GM12864 (cell line): Measurements from ENCODE around the gene MAP1S.
A peak's percentile ranks its signal among the peaks of the same experiment; 100 is the strongest.

Experiments used
- DNase-seq: peaks from one replicate; pipeline ENCODE4 v3.0.0-alpha.2; 2011; ENCODE audit warnings: low read depth
- H3K4me3 ChIP-seq: 2 replicates; pipeline ENCODE4 v1.5.1; 2011; ENCODE audit warnings: mild to moderate bottlenecking, low read depth, low read length, control low read depth
- CTCF ChIP-seq: IDR thresholded peaks from 2 replicates; pipeline ENCODE4 v1.5.1; 2011; ENCODE audit warnings: low read depth, mild to moderate bottlenecking, moderate library complexity, low read length, control low read depth, inconsistent platforms; ENCODE audit errors: missing control alignments

Gene MAP1S, protein sequence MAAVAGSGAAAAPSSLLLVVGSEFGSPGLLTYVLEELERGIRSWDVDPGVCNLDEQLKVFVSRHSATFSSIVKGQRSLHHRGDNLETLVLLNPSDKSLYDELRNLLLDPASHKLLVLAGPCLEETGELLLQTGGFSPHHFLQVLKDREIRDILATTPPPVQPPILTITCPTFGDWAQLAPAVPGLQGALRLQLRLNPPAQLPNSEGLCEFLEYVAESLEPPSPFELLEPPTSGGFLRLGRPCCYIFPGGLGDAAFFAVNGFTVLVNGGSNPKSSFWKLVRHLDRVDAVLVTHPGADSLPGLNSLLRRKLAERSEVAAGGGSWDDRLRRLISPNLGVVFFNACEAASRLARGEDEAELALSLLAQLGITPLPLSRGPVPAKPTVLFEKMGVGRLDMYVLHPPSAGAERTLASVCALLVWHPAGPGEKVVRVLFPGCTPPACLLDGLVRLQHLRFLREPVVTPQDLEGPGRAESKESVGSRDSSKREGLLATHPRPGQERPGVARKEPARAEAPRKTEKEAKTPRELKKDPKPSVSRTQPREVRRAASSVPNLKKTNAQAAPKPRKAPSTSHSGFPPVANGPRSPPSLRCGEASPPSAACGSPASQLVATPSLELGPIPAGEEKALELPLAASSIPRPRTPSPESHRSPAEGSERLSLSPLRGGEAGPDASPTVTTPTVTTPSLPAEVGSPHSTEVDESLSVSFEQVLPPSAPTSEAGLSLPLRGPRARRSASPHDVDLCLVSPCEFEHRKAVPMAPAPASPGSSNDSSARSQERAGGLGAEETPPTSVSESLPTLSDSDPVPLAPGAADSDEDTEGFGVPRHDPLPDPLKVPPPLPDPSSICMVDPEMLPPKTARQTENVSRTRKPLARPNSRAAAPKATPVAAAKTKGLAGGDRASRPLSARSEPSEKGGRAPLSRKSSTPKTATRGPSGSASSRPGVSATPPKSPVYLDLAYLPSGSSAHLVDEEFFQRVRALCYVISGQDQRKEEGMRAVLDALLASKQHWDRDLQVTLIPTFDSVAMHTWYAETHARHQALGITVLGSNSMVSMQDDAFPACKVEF

DNA sequence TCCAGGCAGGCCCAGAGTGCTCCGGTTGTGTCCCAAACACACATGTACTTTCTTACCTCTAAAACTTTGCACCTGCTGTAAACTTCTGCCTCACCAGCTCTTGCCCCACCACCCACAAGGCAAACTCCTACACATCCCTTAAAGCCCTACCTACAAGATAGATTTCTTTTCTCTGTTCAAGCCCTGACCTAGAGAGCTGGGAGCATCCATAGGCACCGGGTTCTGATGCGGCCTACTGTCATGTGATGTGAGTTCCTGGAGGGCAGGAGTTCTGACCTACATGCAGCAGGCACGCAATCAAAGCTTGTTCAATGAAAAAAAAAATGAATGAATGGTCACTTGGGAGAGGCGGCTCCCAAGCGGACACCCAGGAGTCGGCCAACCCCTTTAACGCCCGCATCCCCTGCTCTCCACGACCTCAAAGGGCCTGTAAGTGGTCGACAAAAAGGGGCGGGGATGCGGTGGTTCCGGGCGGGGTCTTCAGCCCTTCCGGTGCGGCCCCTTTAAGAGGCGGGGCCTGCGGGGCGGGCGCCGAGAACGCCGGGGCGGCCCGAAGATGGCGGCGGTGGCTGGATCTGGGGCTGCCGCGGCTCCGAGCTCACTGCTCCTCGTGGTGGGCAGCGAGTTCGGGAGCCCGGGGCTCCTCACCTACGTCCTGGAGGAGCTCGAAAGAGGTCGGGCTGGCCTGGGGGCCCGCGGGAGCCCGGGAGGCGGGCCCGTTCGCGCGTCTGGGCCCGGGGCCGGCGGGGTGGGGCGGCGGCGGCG is at the start of gene MAP1S:
TSS of gene MAP1S (plus strand) at position 534 of the 765 bp plus-strand sequence. CDS start at position 557, 23 bp downstream.
- peak within 1 kb of the TSS; percentile 98 for H3K4me3 ChIP-seq
- no peak for DNase-seq
- TF ChIP-seq CTCF: no peak

- no peak overlapping the region for H3K4me3 ChIP-seq
- TF ChIP-seq CTCF: no peak
- DNase-seq: peak; percentile 25
These were observed 47.4 kb upstream of the MAP1S start for GRCh38 chr19:17671906-17672305.

GRCh38 chr19:17673937-17674799 is 45.1 kb upstream of the MAP1S start:
- DNase-seq: no peak
- TF ChIP-seq CTCF: no peak
- no peak overlapping the region for H3K4me3 ChIP-seq

DNA sequence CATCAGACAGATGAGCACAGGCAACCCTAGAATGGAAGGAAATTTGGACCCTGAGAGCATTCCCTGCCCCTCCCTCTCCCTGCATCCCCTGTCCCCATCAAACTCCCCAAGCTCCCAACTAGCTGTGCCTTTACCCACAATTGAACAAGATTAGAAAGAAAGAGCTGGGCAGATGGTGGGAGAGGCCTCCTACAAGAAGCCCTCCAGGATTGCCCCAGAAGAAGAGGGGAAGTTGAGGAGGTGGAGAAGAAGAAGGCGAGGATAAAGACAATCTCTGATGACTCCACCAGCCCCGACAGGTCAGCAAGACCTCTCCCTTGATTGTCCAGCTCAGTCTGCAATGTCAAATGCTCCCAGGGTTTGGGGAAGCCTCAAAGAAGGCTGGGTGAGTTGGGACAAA is 43.0 kb upstream of the MAP1S start:
- no peak for DNase-seq
- TF ChIP-seq CTCF: no peak
- H3K4me3 ChIP-seq: no peak overlapping the region

GRCh38 chr19:17677002-17677401 is 42.3 kb upstream of the MAP1S start:
- DNase-seq: no peak
- peak; percentile 37 for TF ChIP-seq CTCF
- no peak overlapping the region for H3K4me3 ChIP-seq

DNA sequence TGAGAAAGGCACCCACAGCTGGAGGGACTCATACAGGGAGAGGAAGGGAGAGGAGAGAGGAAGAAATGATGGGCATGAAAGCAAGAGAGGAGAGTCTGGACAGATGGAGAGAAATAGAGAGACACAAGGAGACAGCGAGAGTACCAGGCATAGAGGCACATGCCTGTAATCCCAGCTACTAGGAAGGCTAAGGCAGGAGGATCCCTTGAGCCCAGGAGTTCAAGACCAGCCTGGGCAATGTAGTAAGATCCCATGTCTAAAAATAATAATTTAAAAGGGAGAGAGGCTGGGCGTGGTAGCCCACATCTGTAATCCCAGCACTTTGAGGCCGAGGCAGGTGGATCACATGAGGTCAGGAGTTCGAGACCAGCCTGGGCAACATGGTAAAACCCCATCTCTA is 40.4 kb upstream of the MAP1S start:
- no peak for TF ChIP-seq CTCF
- no peak overlapping the region for H3K4me3 ChIP-seq
- DNase-seq: no peak
